Activated CD8-positive, alpha-beta memory T cell treated with anti-CD3 and anti-CD28 coated beads for 48 hours (primary cell): ENCODE measurements around the gene DDX50.
A peak's percentile ranks its signal among the peaks of the same experiment; 100 is the strongest.
"Not testable (repeated sequence)": the region's sequence is repeated elsewhere in the genome, so short reads cannot be mapped to it uniquely, and the experiment has no call there.

ENCODE experiments used
- DNase-seq, 3 experiments: peaks; one replicate each; pipeline ENCODE4 v3.0.0-alpha.2; 2020; ENCODE audit warnings: low read depth in 2 of 3, low spot score in 2 of 3

Gene DDX50

GRCh38 chr10:68900427-68901104 is 549 bp upstream of the DDX50 start:
- peak in 1 of 3 experiments; percentile 4 for DNase-seq

- no peak for DNase-seq
Measured at GRCh38 chr10:68902382-68902781, 1.3 kb downstream of the DDX50 start.

GRCh38 chr10:68924593-68924992 is 23.5 kb downstream of the DDX50 start:
- no peak for DNase-seq

- no peak for DNase-seq
Measured at GRCh38 chr10:68925489-68925888, 24.4 kb downstream of the DDX50 start.

GRCh38 chr10:68929157-68929556 is 28.0 kb downstream of the DDX50 start:
- not testable (repeated sequence) for DNase-seq

- not testable (repeated sequence) for DNase-seq
Measured at GRCh38 chr10:68929888-68930287, 28.8 kb downstream of the DDX50 start.

- not testable (repeated sequence) for DNase-seq
Measured at GRCh38 chr10:68932860-68933259, 31.7 kb downstream of the DDX50 start.

GRCh38 chr10:68934994-68935393 is 33.9 kb downstream of the DDX50 start:
- DNase-seq, result no peak

GRCh38 chr10:68938117-68938516 is 37.0 kb downstream of the DDX50 start:
- no peak for DNase-seq

GRCh38 chr10:68938884-68939283 is 37.8 kb downstream of the DDX50 start:
- no peak for DNase-seq

GRCh38 chr10:68940917-68941316 is 39.8 kb downstream of the DDX50 start:
- DNase-seq, result not testable (repeated sequence)

GRCh38 chr10:68950598-68950997 is 49.5 kb downstream of the DDX50 start:
- DNase-seq, result no peak

GRCh38 chr10:68954904-68955303 is 53.8 kb downstream of the DDX50 start:
- no peak for DNase-seq

- DNase-seq, result peak in 1 of 3 experiments; percentile 13
Measured at GRCh38 chr10:68955355-68955831, 54.3 kb downstream of the DDX50 start.

- peak; percentile 60 to 74 (median 70) for DNase-seq
Measured at GRCh38 chr10:68955832-68956532, 54.9 kb downstream of the DDX50 start, which contains the start of gene DDX21. DDX21 (plus strand) TSS chr10:68956170; CDS start chr10:68956226, 56 bp downstream.

GRCh38 chr10:68957284-68957615 is 56.1 kb downstream of the DDX50 start:
- DNase-seq, result no peak

GRCh38 chr10:68957654-68958053 is 56.5 kb downstream of the DDX50 start:
- no peak for DNase-seq

GRCh38 chr10:68959695-68960527 is 58.8 kb downstream of the DDX50 start:
- no peak for DNase-seq

- no peak for DNase-seq
Measured at GRCh38 chr10:68963151-68963550, 62.0 kb downstream of the DDX50 start.

GRCh38 chr10:68973975-68974374 is 72.9 kb downstream of the DDX50 start:
- no peak for DNase-seq

- not testable (repeated sequence) for DNase-seq
Measured at GRCh38 chr10:68975936-68976473, 74.9 kb downstream of the DDX50 start.
